HL-60 (cell line): ENCODE results near the gene OR13F1.

Source experiments
- DNase-seq, 2 experiments: peaks; one replicate each; pipeline ENCODE4 v3.0.0-alpha.2; 2010 to 2020; ENCODE audit warnings: low read depth in 1 of 2, low spot score in 1 of 2
- H3K27ac ChIP-seq: fragments of 250-450 bp; sonication (Bioruptor Pico); replicated peaks from 2 replicates; pipeline ENCODE4 v1.5.1; 2020; ENCODE audit warnings: mild to moderate bottlenecking, moderate library complexity
- H3K27me3 ChIP-seq: fragments of 250-450 bp; sonication (Bioruptor Pico); 2 replicates; pipeline ENCODE4 v1.5.1; 2021; ENCODE audit warnings: mild to moderate bottlenecking, moderate library complexity; ENCODE audit not compliant: insufficient read depth, poor library complexity, severe bottlenecking
- H3K4me3 ChIP-seq: replicated peaks from 2 replicates; pipeline ENCODE4 v1.5.1; 2011; ENCODE audit warnings: mild to moderate bottlenecking, control low read depth, low read length; ENCODE audit not compliant: insufficient read depth
- CTCF ChIP-seq: IDR thresholded peaks from one replicate; pipeline ENCODE4 v1.5.1; 2011; ENCODE audit warnings: low read length, control low read depth, inconsistent platforms; ENCODE audit not compliant: insufficient read depth
- GABPA ChIP-seq: IDR thresholded peaks from 2 replicates; pipeline ENCODE4 v1.6.1; 2012; ENCODE audit warnings: low read depth
- POLR2AphosphoS5 ChIP-seq: IDR thresholded peaks from 2 replicates; pipeline ENCODE4 v1.6.1; 2012; ENCODE audit warnings: low read depth
- REST ChIP-seq: IDR thresholded peaks from 2 replicates; pipeline ENCODE4 v1.6.1; 2012; ENCODE audit warnings: low read depth; ENCODE audit not compliant: insufficient replicate concordance
- SPI1 ChIP-seq: IDR thresholded peaks from 2 replicates; pipeline ENCODE4 v1.6.1; 2012; ENCODE audit warnings: low read depth, mild to moderate bottlenecking, borderline replicate concordance

The OR13F1 gene

GRCh38 chr9:104539275-104539674 is 35.2 kb downstream of the OR13F1 start:
- Histone ChIP-seq H3K27me3 (no peaks in the 10 kb centered on the region), H3K4me3 (no peak overlapping the region), H3K27ac (no peak overlapping the region)
- no peak for DNase-seq
- TF ChIP-seq POLR2AphosphoS5 (no peak), GABPA (no peak), CTCF (no peak), SPI1 (no peak), REST (no peak)

GRCh38 chr9:104544644-104545043 is 40.6 kb downstream of the OR13F1 start:
- Histone ChIP-seq H3K27ac (no peak overlapping the region), H3K4me3 (no peak overlapping the region), H3K27me3 (no peaks in the 10 kb centered on the region)
- DNase-seq: no peak
- TF ChIP-seq SPI1 (no peak), CTCF (no peak), GABPA (no peak), REST (no peak), POLR2AphosphoS5 (no peak)

- Histone ChIP-seq H3K27me3 (no peaks in the 10 kb centered on the region), H3K27ac (no peak overlapping the region), H3K4me3 (no peak overlapping the region)
- TF ChIP-seq SPI1 (no peak), REST (no peak), GABPA (no peak), POLR2AphosphoS5 (no peak), CTCF (no peak)
- DNase-seq: no peak
Measured at GRCh38 chr9:104553261-104553660, 49.2 kb downstream of the OR13F1 start.
